ENCODE results near the gene NAV1. TPM values are rescaled to one million over a fixed set of nuclear protein-coding genes. Genes with fewer than 3 reads are reported as not detected.
A peak's percentile ranks its signal among the peaks of the same experiment; 100 is the strongest.

Gene NAV1
- total RNA-seq, 2 experiments from 2014 or later: 2.8 to 4.3 TPM

DNA sequence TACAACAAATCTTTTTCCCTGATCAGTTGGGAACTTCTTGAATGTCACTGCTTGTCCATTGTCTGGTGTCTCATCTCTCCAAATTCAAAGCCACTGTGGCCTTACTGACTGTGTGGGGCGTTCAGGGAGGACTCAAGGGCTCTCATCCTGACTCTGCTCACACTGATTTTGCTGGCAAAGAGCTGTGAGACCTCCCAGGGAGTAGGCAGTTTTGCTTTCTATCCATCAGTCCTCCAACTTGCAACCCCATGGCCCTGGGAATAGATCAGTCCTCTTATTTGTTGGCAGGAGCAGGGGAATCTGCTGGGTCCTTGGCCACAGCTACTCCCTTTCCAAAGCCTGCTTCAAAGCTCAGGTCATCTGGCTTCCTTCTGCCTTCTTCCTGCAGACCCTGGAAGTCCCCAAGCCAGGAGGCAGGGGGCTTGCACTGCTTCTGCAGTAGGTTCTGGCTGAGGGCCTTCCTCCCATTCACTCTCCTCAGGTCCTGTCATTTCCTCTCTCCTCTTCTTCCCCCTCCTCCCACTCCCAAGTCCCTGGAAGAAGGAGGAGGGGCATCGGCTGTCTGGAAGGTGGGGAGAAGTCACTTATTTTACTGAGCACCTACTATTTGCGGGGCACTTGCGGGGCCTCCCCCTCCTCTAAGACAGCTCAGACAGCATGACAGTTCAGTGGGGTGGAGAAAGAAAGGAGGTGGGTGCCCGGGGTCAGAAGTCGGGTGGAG is 876 bp upstream of the NAV1 start:
- peaks cover 22% of the 10 kb centered on the region for H3K4me1 ChIP-seq (ENCODE audit: insufficient read depth, low read length)
- TF ChIP-seq, protein P1, sequence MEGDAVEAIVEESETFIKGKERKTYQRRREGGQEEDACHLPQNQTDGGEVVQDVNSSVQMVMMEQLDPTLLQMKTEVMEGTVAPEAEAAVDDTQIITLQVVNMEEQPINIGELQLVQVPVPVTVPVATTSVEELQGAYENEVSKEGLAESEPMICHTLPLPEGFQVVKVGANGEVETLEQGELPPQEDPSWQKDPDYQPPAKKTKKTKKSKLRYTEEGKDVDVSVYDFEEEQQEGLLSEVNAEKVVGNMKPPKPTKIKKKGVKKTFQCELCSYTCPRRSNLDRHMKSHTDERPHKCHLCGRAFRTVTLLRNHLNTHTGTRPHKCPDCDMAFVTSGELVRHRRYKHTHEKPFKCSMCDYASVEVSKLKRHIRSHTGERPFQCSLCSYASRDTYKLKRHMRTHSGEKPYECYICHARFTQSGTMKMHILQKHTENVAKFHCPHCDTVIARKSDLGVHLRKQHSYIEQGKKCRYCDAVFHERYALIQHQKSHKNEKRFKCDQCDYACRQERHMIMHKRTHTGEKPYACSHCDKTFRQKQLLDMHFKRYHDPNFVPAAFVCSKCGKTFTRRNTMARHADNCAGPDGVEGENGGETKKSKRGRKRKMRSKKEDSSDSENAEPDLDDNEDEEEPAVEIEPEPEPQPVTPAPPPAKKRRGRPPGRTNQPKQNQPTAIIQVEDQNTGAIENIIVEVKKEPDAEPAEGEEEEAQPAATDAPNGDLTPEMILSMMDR (IDR thresholded peaks at IDR 0.05): no peak
- intact Hi-C loops (cut with DNase I, micrococcal nuclease): no loop called here
- Mint-ChIP-seq H3K4me1 (ENCODE audit: low read depth) (peaks cover 29% of the 10 kb centered on the region), H3K36me3 (ENCODE audit: low read depth) (peaks cover under 1% of the 10 kb centered on the region), H3K9me3 (no peaks in the 10 kb centered on the region), H3K27ac (no peak overlapping the region), H3K4me3 (peak overlapping the region; percentile 59), H3K27me3 (peaks cover 77% of the 10 kb centered on the region)
- peak overlapping the region; percentile 28 for H3K4me3 ChIP-seq (ENCODE audit: low read length)
- CTCF ChIA-PET: no interaction called here
- DNase-seq (no peak), ATAC-seq (ENCODE audit: poor library complexity) (no peak)
- no peaks in the 10 kb centered on the region for H3K9me3 ChIP-seq (ENCODE audit: control insufficient read depth in 1 of 2, insufficient read depth in 1 of 2, low read length in 2 of 2)
- peaks cover 40 to 49% of the 10 kb centered on the region in 2 experiments for H3K27me3 ChIP-seq (ENCODE audit: control insufficient read depth in 1 of 2, insufficient read depth in 2 of 2, low read length in 2 of 2)
- no peak overlapping the region for H3K27ac ChIP-seq (ENCODE audit: low read depth in 1 of 2, low read length in 2 of 2)
- no peaks in the 10 kb centered on the region for H3K36me3 ChIP-seq (ENCODE audit: insufficient read depth, low read length)
- POLR2A ChIA-PET: no interaction called here

DNA sequence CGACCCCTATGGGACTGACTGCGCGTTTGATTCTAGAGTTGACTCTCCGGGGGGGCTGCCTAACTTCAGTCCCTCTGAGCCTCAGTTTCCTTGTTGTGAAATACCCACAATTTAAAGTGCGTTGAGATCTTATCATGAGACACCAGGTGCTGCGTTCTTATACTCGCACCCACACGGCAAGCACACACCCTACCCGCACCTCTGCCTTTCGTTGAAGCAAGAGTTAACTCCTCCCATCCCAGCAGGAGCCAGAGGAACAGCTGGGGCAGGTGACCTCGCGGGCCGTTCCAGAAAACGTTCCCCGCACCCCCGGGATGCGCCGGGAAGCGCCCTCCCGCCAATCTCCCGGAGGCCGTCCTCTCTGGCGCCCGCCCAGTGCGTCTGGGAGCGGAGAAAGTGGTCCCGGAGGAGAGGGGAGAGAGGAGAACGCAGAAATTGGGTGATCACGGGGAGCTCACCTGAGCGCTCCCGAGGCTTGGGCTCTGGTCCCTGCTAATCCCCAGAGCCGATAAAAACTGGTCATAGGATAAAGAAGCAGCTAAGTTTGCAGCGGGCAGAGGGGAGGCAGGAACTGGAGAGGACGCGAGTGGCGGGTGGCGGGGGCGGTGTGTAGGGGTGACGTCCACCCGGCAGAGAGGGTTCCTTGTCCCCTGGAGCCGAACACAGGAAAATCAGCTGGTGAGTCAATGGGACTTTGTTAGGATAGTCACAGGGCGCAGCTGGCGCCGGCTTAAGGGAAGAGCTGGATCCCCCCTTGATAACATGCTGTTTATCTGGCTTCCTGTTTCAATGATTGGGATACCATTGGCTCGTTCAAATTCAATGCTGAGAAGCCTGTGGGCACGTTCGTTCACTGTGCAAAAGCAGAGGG is 869 bp downstream of the NAV1 start:
- Histone ChIP-seq H3K4me1 (ENCODE audit: insufficient read depth, low read length) (peaks cover 22% of the 10 kb centered on the region), H3K27me3 (ENCODE audit: control insufficient read depth in 1 of 2, insufficient read depth in 2 of 2, low read length in 2 of 2) (peaks cover 40 to 46% of the 10 kb centered on the region in 2 experiments)
- H3K4me1 Mint-ChIP-seq (ENCODE audit: low read depth): peaks cover 29% of the 10 kb centered on the region

More for the DNA sequence above, 869 bp downstream of the NAV1 start:
- Histone ChIP-seq H3K36me3 (ENCODE audit: insufficient read depth, low read length) (no peaks in the 10 kb centered on the region), H3K4me3 (ENCODE audit: low read length) (peak overlapping the region; percentile 4), H3K27ac (ENCODE audit: low read depth in 1 of 2, low read length in 2 of 2) (no peak overlapping the region), H3K9me3 (ENCODE audit: control insufficient read depth in 1 of 2, insufficient read depth in 1 of 2, low read length in 2 of 2) (no peaks in the 10 kb centered on the region)
- peak overlapping the region; percentile 79 for H3K4me3 Mint-ChIP-seq
- no peak overlapping the region for H3K27ac Mint-ChIP-seq
- H3K9me3 Mint-ChIP-seq: no peaks in the 10 kb centered on the region
- no peak for ATAC-seq (ENCODE audit: poor library complexity)
- CTCF ChIA-PET: no interaction called here
- no peaks in the 10 kb centered on the region for H3K36me3 Mint-ChIP-seq (ENCODE audit: low read depth)
- POLR2A ChIA-PET: no interaction called here
- intact Hi-C loops (cut with DNase I, micrococcal nuclease): no loop called here
- DNase-seq: no peak
- peaks cover 81% of the 10 kb centered on the region for H3K27me3 Mint-ChIP-seq
- TF ChIP-seq, protein P1 (IDR thresholded peaks at IDR 0.05): no peak
